GM19455 (cell line): Measurements from ENCODE around the gene SAPCD1.

Source experiments
- ATAC-seq: cut with Tn5 transposase; IDR thresholded peaks from one replicate; pipeline ENCODE4 v1.9.1; 2021; ENCODE audit not compliant: unreplicated experiment

The SAPCD1 gene

GRCh38 chr6:31749301-31750036, 13.0 kb upstream of the SAPCD1 start:
- ATAC-seq, result no peak

GRCh38 chr6:31750411-31751022, 11.9 kb upstream of the SAPCD1 start:
- no peak for ATAC-seq

- ATAC-seq, result no peak
These were observed 9.6 kb upstream of the SAPCD1 start for GRCh38 chr6:31752739-31753319.

- no peak for ATAC-seq
These were observed 4.2 kb upstream of the SAPCD1 start for GRCh38 chr6:31758281-31758680.

GRCh38 chr6:31760790-31761189, 1.7 kb upstream of the SAPCD1 start:
- no peak for ATAC-seq

GRCh38 chr6:31761343-31761742, 1.1 kb upstream of the SAPCD1 start:
- ATAC-seq, result no peak

- ATAC-seq, result no peak
These were observed 592 bp downstream of the SAPCD1 start for GRCh38 chr6:31762878-31763618.

- no peak for ATAC-seq
These were observed 1.1 kb downstream of the SAPCD1 start for GRCh38 chr6:31763619-31763940.

- no peak for ATAC-seq
These were observed 1.7 kb downstream of the SAPCD1 start for GRCh38 chr6:31764198-31764597.

GRCh38 chr6:31765559-31765909, 3.1 kb downstream of the SAPCD1 start:
- ATAC-seq, result no peak

GRCh38 chr6:31765910-31766794, 3.7 kb downstream of the SAPCD1 start:
- ATAC-seq, result no peak

GRCh38 chr6:31767096-31767645, 4.7 kb downstream of the SAPCD1 start:
- no peak for ATAC-seq

GRCh38 chr6:31768363-31769257, 6.2 kb downstream of the SAPCD1 start:
- no peak for ATAC-seq

GRCh38 chr6:31769684-31770371, 7.4 kb downstream of the SAPCD1 start:
- ATAC-seq, result no peak

- ATAC-seq, result no peak
These were observed 8.4 kb downstream of the SAPCD1 start for GRCh38 chr6:31770860-31771259.

- ATAC-seq, result no peak
These were observed 9.5 kb downstream of the SAPCD1 start for GRCh38 chr6:31771992-31772358.

GRCh38 chr6:31775184-31775583, 12.7 kb downstream of the SAPCD1 start:
- no peak for ATAC-seq

- no peak for ATAC-seq
These were observed 13.4 kb downstream of the SAPCD1 start for GRCh38 chr6:31775633-31776484.
